ENCODE data around the gene PRPF6.

DNA sequence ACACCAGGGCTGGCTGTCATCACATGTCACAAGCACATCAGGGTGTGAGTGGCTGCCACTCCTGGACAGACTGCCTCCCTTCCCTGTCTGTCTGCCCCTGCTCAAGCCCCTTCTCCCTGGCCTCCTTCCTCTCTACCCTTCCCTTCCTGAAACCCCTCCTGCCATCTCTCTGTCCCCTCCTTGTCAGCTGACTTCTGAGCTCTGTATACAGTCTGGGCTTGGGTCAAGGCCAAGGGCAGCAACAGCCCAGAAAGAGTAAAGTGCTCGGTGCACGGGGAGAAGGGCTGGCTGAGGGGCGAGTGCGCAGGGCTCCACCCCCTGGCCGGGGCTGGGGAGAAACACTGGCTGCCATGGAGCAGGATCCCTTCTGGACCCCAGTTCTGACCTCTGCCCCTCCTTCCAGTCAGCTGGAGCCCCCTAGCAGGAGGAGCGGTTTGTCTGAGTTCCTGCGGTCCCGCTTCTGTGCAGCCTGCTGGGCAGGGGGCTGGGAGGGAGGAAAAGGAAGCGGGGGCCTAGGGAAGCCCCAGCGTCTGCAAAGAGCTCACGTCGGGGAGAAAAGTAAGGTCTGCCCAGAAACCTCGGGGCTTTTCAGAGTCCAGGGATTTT lies 101.3 kb downstream of the PRPF6 start:
- TF ChIP-seq, protein P1, sequence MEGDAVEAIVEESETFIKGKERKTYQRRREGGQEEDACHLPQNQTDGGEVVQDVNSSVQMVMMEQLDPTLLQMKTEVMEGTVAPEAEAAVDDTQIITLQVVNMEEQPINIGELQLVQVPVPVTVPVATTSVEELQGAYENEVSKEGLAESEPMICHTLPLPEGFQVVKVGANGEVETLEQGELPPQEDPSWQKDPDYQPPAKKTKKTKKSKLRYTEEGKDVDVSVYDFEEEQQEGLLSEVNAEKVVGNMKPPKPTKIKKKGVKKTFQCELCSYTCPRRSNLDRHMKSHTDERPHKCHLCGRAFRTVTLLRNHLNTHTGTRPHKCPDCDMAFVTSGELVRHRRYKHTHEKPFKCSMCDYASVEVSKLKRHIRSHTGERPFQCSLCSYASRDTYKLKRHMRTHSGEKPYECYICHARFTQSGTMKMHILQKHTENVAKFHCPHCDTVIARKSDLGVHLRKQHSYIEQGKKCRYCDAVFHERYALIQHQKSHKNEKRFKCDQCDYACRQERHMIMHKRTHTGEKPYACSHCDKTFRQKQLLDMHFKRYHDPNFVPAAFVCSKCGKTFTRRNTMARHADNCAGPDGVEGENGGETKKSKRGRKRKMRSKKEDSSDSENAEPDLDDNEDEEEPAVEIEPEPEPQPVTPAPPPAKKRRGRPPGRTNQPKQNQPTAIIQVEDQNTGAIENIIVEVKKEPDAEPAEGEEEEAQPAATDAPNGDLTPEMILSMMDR (conservative IDR thresholded peaks at IDR 0.05 in 1 of 2, IDR thresholded peaks at IDR 0.05 in 1 of 2; ENCODE audit: extremely low read depth in 1 of 2, insufficient read depth in 1 of 2, low read depth in 1 of 2, low read length in 2 of 2) = no peak
- no peak for TF ChIP-seq EZH2 (IDR thresholded peaks at IDR 0.05; ENCODE audit: borderline replicate concordance, low read length)

Measured in mammary epithelial cell (primary cell).